ENCODE measurements around the gene TRIOBP. TPM values are rescaled to one million over a fixed set of nuclear protein-coding genes. Genes with fewer than 3 reads are reported as not detected.
A peak's percentile ranks its signal among the peaks of the same experiment; 100 is the strongest.

TRIOBP gene
- total and polyA plus RNA-seq, 2 of the 13 experiments (the other 11 are each of a cell fraction or from before 2014, with no cell fraction given) = 6.1 to 15.4 TPM

GRCh38 chr22:37817705-37818408, 121.0 kb downstream of the TRIOBP start (continued):
- TF ChIP-seq ZNF142 (CRISPR knock-in tag; IDR thresholded peaks at IDR 0.05) (no peak), KDM4B (CRISPR knock-in tag; IDR thresholded peaks at IDR 0.05) (no peak), RFX3 (CRISPR knock-in tag; IDR thresholded peaks at IDR 0.05) (no peak), KLF15 (CRISPR knock-in tag; IDR thresholded peaks at IDR 0.05; ENCODE audit: borderline replicate concordance) (0 out of 2 replicates have a peak, but pooled peaks have one; percentile 66), HOXA7 (CRISPR knock-in tag; IDR thresholded peaks at IDR 0.05) (no peak), SNAPC5 (CRISPR knock-in tag; IDR thresholded peaks at IDR 0.05; ENCODE audit: borderline replicate concordance) (no peak), ATRX (CRISPR knock-in tag; IDR thresholded peaks at IDR 0.05; ENCODE audit: borderline replicate concordance) (no peak), ZKSCAN1 (IDR thresholded peaks at IDR 0.05; ENCODE audit: low read length) (no peak), THAP7 (CRISPR knock-in tag; IDR thresholded peaks at IDR 0.05) (peak; percentile 63; the same call in 1 of the 2 replicates), MED13 (CRISPR knock-in tag; IDR thresholded peaks at IDR 0.05) (peak; percentile 90; the same call in 1 of the 2 replicates), RFXANK (CRISPR knock-in tag; IDR thresholded peaks at IDR 0.05) (peak; percentile 75; the same call in 1 of the 2 replicates), SNAPC4 (CRISPR knock-in tag; IDR thresholded peaks at IDR 0.05) (no peak), THAP8 (CRISPR knock-in tag; IDR thresholded peaks at IDR 0.05; ENCODE audit: borderline replicate concordance) (no peak), MLLT10 (CRISPR knock-in tag; IDR thresholded peaks at IDR 0.05) (no peak), TCF12 (IDR thresholded peaks at IDR 0.05) (no peak), TCF12 (CRISPR knock-in tag; IDR thresholded peaks at IDR 0.05) (no peak)
